Skeletal muscle tissue (tissue), 4 donors: ENCODE data around the gene RASAL1. TPM values are rescaled to one million over a fixed set of nuclear protein-coding genes. Genes with fewer than 3 reads are reported as not detected.

ENCODE experiments used
- H3K27ac ChIP-seq: one replicate; pipeline ENCODE4 v1.7.0; 2013; ENCODE audit warnings: mild to moderate bottlenecking, low read depth, low read length, inconsistent platforms
- H3K27me3 ChIP-seq, 3 donors: one replicate each; pipeline ENCODE4 v1.7.0; 2013; ENCODE audit warnings: low read length in 3 of 3; ENCODE audit not compliant: control insufficient read depth in 3 of 3, insufficient read depth in 3 of 3
- H3K36me3 ChIP-seq, 3 donors: one replicate each; pipeline ENCODE4 v1.7.0; 2013; ENCODE audit warnings: low read length in 3 of 3; ENCODE audit not compliant: control insufficient read depth in 3 of 3, insufficient read depth in 3 of 3
- H3K4me1 ChIP-seq, 3 donors: one replicate each; pipeline ENCODE4 v1.7.0; 2013; ENCODE audit warnings: low read length in 3 of 3, mild to moderate bottlenecking in 3 of 3; ENCODE audit not compliant: control insufficient read depth in 3 of 3, insufficient read depth in 3 of 3
- H3K4me3 ChIP-seq, 3 donors: one replicate each; pipeline ENCODE4 v1.7.0; 2013; ENCODE audit warnings: low read length in 3 of 3
- H3K9ac ChIP-seq, 3 donors: one replicate each; pipeline ENCODE4 v1.7.0; 2013; ENCODE audit warnings: low read length in 3 of 3, mild to moderate bottlenecking in 3 of 3, moderate library complexity in 2 of 3, low read depth in 1 of 3
- H3K9me3 ChIP-seq, 3 donors: one replicate each; pipeline ENCODE4 v1.7.0; 2013; ENCODE audit warnings: low read length in 3 of 3; ENCODE audit not compliant: control insufficient read depth in 3 of 3
- total RNA-seq: library from RNA; depleted of rRNA; stranded (reverse); fragments of >200 nt; gene quantifications from one replicate; pipeline ENCODE4 v1.2.3, GENCODE V29; 2014
- donor health status: Osteomylitis.

The RASAL1 gene
- total RNA-seq, 1 donor from 2014 or later = not detected

DNA sequence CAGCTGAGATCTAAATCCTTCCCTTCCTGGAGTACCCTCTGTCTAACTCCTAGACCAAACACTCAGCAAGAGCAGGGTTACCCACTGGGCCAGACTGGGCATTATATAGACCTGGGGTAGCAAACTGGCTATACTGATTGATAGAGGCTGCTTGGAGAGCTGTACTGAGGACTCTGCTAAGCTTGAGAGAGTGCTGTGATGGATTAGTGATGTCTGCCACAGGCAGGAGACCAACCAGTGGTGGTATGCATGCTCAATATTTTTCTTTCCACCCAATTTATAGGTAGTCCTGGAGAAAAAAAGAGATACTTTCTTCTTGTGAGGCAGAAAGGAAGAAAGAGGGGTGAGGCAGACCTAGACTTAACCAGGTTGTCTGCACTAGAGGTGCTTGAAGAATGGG, 45.7 kb downstream of the RASAL1 start:
- no peak overlapping the region for H3K27ac ChIP-seq
- peaks cover 0 to 2% (median 0%) of the 10 kb centered on the region in 3 donors for H3K4me1 ChIP-seq
- no peak overlapping the region for H3K4me3 ChIP-seq
- H3K27me3 ChIP-seq = peaks cover 27 to 52% (median 50%) of the 10 kb centered on the region in 3 donors
- no peaks in the 10 kb centered on the region for H3K9me3 ChIP-seq
- no peaks in the 10 kb centered on the region for H3K36me3 ChIP-seq
- no peak overlapping the region for H3K9ac ChIP-seq

- peaks cover 0 to 2% (median 0%) of the 10 kb centered on the region in 3 donors for H3K4me1 ChIP-seq
- H3K27me3 ChIP-seq = peaks cover 30 to 52% (median 51%) of the 10 kb centered on the region in 3 donors
- no peaks in the 10 kb centered on the region for H3K9me3 ChIP-seq
- no peak overlapping the region for H3K4me3 ChIP-seq
- no peak overlapping the region for H3K9ac ChIP-seq
- no peaks in the 10 kb centered on the region for H3K36me3 ChIP-seq
- H3K27ac ChIP-seq = no peak overlapping the region
Observed at GRCh38 chr12:113088971-113089756, 46.4 kb downstream of the RASAL1 start.

DNA sequence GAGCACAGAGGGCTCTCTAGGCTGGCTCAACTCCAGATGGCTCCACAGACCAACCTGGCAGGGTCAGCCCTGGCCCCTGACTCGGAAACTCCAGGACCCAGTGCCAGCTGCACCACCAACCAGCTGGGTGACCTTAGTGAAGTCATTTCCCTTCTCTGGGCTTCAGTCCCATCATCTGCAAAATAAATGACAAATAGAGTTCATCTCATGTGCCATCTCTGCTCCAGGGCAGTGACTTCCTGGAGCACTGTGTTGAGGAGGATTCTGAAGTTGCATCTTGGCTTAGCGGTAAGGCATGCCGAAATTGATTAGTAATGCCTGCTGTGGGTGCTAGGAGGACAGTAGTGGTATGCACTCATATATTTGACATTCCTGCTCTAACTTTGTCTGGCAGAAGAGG, 47.5 kb downstream of the RASAL1 start:
- no peak overlapping the region for H3K27ac ChIP-seq
- peaks cover 0 to 2% (median 0%) of the 10 kb centered on the region in 3 donors for H3K4me1 ChIP-seq
- peaks cover 26 to 50% (median 48%) of the 10 kb centered on the region in 3 donors for H3K27me3 ChIP-seq
- H3K36me3 ChIP-seq = no peaks in the 10 kb centered on the region
- no peaks in the 10 kb centered on the region for H3K9me3 ChIP-seq
- no peak overlapping the region for H3K9ac ChIP-seq
- H3K4me3 ChIP-seq = no peak overlapping the region

- Histone ChIP-seq H3K27ac (no peak overlapping the region), H3K9ac (no peak overlapping the region), H3K4me1 (no peaks in the 10 kb centered on the region), H3K9me3 (no peaks in the 10 kb centered on the region), H3K27me3 (peaks cover 25 to 48% (median 41%) of the 10 kb centered on the region in 3 donors), H3K36me3 (no peaks in the 10 kb centered on the region), H3K4me3 (no peak overlapping the region)
Observed at GRCh38 chr12:113087193-113087592, 48.4 kb downstream of the RASAL1 start.

DNA sequence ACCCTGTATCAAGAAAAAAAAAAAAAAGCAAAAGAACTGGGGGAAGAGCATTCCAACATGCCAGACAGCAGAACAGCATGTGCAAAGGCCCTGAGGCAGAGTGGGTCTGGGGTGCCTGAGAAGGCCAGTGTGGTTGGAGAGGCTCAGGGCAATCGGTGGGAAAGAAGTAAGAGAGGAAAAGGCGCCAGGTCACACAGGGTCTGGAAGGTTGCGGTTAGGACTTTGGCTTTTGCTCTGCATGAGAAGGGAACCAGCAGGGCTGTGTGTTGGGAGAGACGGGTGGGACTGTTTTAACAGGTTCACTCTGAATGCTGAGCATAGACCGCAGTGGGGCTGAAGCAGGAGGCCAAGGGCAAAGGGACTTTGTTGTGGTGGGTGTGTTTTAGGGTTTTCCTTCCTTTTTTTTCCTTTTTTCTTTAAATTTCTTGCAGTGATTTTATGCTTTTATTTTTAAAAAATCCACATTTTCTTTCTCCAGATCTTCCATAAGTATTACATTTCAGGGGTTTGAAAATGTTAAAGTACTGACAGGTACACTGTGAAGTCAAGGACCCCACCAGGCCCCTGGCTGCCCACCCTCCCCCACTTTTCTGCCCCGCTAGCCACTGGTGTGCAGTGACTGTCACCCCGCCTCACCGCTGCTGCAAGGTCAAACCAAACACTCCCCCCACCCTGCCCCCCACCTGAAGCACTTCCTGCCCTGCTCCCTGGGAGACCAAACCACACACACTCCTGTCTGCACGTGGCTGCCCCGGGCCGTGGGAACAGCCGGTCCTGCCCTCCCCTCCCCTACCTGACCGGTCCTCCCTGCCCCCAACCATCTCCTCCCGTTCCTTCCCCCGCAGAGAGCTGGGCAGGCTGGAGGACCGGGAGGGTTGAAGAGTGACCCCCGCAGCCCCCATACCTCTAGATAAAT, 49.1 kb downstream of the RASAL1 start:
- Histone ChIP-seq H3K27me3 (peaks cover 18 to 44% (median 40%) of the 10 kb centered on the region in 3 donors), H3K36me3 (no peaks in the 10 kb centered on the region), H3K4me3 (no peak overlapping the region), H3K9me3 (no peaks in the 10 kb centered on the region), H3K9ac (no peak overlapping the region), H3K4me1 (no peaks in the 10 kb centered on the region), H3K27ac (no peak overlapping the region)

DNA sequence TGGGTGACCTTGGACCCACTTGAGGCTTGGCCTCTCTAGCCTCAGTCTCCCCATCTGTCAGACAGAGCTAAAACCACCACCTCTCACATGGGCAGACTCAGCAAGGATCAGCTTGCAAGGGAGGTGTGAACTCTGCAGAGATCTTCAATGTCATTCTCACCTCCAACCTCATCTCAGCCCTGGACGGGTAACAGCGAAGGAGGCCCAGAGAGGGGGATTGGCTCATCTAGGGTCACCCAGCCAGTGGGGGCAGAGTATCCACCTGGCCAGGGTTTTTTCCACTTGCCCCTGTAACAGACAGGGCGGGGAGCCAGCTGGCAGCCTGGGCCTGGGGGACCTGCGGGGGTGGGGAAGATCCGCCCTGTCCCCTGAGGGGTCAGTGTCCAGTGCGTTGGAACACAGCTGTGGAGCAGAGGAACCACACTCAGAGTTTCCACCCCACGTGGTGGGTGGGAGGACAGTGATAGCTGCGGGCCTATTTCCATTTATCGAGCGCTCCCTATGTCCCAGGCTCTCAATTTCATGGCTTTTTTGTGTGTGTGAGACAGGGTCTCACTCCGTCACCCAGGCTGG, 51.6 kb downstream of the RASAL1 start:
- H3K9me3 ChIP-seq = no peaks in the 10 kb centered on the region
- no peak overlapping the region for H3K9ac ChIP-seq
- H3K4me1 ChIP-seq = no peaks in the 10 kb centered on the region
- peaks cover 13 to 31% (median 31%) of the 10 kb centered on the region in 3 donors for H3K27me3 ChIP-seq
- H3K36me3 ChIP-seq = no peaks in the 10 kb centered on the region
- no peak overlapping the region for H3K27ac ChIP-seq
- no peak overlapping the region for H3K4me3 ChIP-seq

- Histone ChIP-seq H3K27ac (no peak overlapping the region), H3K4me3 (no peak overlapping the region), H3K9me3 (no peaks in the 10 kb centered on the region), H3K4me1 (no peaks in the 10 kb centered on the region), H3K36me3 (no peaks in the 10 kb centered on the region), H3K27me3 (peaks cover 20 to 35% (median 31%) of the 10 kb centered on the region in 3 donors), H3K9ac (no peak overlapping the region)
Observed at GRCh38 chr12:113082486-113083148, 52.9 kb downstream of the RASAL1 start.

DNA sequence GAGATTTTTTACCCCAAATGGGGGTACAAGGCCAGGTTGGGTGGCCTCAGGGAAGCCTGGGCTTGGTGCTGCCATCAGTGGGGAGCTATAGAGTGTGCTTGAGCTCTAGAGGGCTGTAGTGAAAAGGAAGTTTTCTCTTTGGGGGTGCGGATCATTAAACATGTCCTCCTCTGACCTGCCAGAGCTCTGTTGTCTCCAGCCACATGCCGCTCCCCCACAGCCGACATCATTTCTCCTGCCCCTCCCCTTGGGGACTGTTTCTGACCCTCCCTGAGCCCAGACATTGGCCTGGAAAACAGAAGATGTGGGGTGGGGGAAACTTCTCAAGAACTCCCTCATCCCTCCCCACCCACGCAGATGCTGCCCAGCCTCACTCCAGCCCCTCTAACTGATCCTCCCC, 53.7 kb downstream of the RASAL1 start:
- no peak overlapping the region for H3K27ac ChIP-seq
- H3K36me3 ChIP-seq = no peaks in the 10 kb centered on the region
- no peak overlapping the region for H3K9ac ChIP-seq
- H3K9me3 ChIP-seq = no peaks in the 10 kb centered on the region
- no peaks in the 10 kb centered on the region for H3K4me1 ChIP-seq
- H3K27me3 ChIP-seq = peaks cover 24 to 29% (median 28%) of the 10 kb centered on the region in 3 donors
- H3K4me3 ChIP-seq = no peak overlapping the region

DNA sequence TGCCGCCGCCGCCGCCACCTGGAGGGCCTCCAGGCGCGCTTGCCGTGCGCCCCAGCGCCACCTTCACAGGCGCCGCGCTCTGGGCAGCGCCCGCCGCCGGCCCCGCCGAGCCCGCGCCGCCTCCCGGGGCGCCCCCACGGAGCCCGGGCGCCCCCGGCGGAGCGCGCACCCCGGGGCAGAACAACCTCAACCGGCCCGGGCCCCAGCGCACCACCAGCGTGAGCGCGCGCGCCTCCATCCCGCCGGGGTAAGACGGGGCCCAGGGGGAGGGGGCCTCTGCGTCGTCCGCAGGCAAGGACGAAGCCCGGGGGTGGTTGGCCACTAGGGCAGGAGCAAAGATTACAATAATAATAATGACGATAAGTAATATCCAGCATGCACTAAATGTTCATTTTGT, 57.7 kb downstream of the RASAL1 start:
- Histone ChIP-seq H3K4me1 (peaks cover 0 to 1% (median 0%) of the 10 kb centered on the region in 3 donors), H3K27me3 (peaks cover 27 to 28% (median 28%) of the 10 kb centered on the region in 3 donors), H3K27ac (no peak overlapping the region), H3K4me3 (no peak overlapping the region), H3K36me3 (no peaks in the 10 kb centered on the region), H3K9me3 (no peaks in the 10 kb centered on the region), H3K9ac (no peak overlapping the region)
